Activated CD8-positive, alpha-beta memory T cell treated with anti-CD3 and anti-CD28 coated beads for 1 hour (primary cell): ENCODE measurements around the gene LDHD.
"Not testable (repeated sequence)": the region's sequence is repeated elsewhere in the genome, so short reads cannot be mapped to it uniquely, and the experiment has no call there.

ENCODE experiments used
- DNase-seq, 2 donors: peaks; one replicate each; pipeline ENCODE4 v3.0.0-alpha.2; 2020; ENCODE audit warnings: low read depth in 1 of 2; ENCODE audit errors: extremely low read depth in 1 of 2

LDHD gene

DNA sequence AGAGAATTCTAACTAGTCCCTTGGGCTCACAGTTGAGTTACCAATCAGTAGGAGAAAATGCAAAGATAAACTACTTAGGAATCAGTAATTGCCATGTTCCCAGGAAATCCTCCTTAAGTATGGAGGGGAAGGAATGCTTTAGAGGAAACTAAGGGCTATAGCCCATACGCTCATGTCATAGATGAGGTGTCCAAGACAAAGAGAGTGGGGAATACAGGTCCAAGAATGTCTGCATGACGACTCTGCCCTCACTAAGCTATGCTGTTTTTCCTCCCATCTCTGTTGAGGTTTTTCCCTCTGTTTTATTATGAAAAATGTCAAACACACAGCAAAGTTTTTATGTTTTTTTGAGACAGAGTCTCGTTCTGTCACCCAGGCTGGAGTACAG lies 16.0 kb downstream of the LDHD start:
- no peak for DNase-seq

DNA sequence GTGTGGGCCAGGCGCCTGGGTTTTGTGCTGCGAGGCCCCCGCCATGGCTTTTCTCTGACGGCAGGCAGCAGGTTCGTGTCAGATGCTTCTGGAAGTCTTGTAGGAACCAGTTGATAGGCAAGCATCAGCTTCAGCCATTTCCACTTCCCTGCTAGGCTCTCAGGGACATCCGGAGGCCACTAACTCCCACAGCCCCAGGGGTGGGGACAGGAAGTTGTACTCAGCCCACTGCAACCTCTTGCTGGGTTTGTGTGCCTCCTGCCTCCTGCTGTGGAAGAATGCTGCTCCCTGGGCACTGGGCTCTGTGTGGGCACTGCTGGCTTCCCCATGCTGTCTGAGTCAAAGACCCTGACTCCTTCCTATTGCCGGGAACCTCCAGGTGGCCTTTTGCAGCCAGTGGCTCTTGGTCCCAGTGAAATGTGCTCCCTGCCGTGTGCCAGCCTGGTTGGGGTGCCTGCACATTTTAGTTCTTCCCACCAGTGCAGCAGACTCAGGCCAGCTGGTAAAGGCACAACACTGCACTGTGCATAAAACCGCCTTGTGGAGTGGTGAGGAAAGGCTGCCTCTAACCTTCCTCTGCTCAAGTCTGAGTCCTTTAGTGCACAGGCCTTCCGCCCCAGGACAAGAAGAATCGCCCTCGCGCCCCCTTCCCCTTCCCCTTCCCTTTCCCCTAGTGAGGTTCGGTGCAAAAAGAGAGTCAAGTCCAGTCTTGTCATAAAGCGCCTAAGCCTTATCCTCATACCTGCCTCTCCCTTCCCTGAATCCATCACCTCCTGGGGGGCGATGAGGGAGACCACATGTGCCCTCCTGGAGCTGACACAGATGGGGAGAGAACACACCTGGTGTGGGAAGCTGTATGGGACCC lies 16.6 kb downstream of the LDHD start:
- DNase-seq = no peak

DNA sequence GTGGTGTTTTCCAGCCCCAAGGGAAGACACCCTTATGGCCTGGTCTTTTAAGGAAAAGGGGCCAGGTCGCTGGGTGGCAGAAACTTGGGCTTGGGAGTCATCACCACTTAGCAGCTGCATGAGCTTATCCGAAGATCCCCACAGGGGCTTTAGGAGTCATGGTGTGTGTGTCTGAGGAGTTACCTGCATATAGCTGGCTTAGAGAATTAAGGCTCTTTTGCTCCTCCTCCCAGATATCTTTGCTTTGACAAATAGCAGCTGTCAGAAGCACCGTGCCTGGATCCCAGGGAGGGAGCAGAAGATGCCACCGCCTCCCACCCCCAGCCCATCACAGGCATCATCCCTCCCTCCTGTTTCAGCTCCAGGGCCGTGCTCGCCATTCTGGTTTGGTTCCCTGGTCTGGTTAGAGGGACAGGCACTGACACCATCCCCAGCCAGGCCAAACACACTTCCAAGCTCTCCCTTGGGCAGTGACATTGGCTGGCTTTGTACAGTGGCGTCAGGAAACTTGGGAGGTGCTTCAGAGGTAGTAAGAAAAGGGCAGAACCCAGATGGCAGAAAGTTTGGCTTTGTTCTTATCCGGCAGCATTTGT lies 17.4 kb downstream of the LDHD start:
- no peak for DNase-seq

DNA sequence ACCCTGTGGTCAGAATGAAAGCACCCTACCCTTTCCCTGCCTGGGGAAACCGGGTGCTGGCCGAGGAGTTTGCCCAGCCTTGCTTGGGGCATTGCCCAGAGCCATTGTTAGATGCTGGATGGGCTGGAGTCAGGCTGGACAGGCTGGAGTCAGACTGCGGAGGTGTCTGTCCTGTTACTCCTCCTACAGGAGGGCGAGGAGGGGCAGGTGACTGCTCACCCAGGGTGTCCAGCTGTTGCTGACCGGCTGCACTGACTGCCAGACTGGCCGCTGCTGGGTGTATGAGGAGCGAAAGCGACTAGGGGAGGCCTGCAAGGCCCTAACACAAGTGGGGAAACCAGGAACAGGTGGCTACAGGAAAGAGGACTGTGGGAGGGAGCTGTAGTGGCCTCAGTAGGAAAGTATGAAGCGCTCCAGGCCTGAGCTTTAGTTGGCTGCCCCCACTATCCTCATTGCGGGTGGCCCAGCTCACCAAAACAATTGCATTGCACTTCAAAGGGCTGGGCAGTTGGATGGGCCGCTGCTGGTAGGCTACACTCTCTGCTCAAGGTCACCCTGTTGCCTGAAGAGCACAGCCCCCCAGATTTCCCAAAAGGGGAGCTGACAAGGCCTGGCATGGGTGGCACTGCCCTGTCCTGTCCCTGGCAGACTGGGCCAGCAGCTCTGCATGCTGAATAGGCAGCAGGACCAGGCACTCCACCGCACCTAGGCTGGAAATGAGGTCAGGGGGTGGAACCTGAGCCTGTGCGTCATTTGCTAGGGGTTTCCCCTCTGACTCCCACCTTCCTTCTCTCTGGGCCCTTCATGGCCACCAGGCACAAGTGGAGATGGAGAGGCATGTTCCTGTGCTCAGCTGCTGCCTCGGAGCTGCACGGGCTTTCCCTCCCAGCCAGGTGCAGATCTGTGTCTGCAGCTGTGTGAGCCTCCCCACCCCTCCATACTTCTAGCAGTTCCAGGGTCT lies 18.4 kb downstream of the LDHD start:
- peak; percentile 34 to 40 for DNase-seq

DNA sequence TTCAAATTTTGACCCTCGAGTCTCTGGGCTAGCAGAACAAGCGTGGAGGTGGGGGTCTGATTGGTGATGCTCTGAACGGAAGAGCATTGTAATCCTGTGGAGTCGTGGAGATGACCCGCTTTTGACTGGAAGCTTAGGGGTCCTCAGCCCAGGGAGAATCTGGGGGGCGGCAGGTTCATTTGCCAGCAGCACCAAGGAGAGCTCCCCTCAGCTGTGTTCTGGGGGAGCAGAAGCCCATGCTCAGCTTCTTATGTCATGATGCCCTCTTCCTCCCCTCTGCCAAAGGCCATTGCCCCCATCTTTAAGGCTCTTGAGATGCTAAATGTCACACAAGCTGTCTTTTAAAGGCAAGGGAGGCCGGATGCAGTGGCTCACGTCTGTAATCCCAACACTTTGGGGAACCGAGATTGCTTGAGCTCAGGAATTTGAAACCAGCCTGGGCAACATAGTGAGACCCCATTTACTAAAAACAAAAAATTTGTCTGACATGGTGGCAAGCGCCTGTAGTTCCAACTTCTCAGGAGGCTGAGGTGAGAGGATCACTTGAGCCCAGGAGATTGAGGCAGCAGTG lies 19.3 kb downstream of the LDHD start:
- DNase-seq = no peak

- no peak for DNase-seq
Measured at GRCh38 chr16:75096656-75097055, 19.9 kb downstream of the LDHD start.

DNA sequence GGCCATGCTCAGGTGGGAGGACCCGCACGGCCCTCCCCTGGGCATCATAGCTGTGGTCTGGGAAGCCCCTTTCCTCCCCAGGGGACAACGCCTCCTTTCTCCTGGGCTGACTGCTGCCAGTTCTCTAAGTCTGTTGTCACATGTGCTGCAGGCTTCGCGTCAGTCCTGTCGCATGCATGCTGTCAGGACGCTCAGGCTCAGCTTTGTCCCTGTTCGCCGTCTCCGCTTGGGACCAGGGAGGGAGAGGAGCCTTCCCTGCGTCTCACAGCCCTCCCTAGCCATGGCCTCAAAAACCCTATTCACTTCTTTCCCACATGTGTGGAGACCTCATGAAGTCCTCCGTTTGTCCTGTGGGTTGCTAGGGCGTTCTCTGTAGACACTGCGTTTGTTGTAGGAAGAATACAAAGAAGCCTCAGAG lies 21.4 kb downstream of the LDHD start:
- no peak for DNase-seq

GRCh38 chr16:75093598-75094540 lies 22.7 kb downstream of the LDHD start:
- no peak for DNase-seq

- no peak for DNase-seq
Measured at GRCh38 chr16:75092777-75093176, 23.8 kb downstream of the LDHD start.

GRCh38 chr16:75091619-75092018 lies 25.0 kb downstream of the LDHD start:
- DNase-seq = not testable (repeated sequence)

DNA sequence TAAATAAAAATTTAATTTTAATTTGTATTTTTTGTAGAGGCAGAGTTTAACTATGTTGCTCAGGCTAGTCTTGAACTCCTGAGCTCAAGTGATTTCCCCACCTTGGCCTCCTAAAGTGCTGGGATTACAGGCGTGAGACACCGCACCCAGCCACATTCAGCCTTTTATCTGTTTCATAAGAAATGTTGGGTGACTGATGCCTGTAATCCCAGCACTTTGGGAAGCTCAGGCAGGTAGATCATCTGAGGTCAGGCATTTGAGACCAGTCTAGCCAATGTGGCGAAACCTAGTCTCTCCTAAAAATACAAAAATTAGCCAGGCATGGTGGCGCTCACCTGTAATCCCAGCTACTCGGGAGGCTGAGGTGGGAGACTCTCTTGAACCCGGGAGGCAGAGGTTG lies 25.7 kb downstream of the LDHD start:
- not testable (repeated sequence) for DNase-seq

DNA sequence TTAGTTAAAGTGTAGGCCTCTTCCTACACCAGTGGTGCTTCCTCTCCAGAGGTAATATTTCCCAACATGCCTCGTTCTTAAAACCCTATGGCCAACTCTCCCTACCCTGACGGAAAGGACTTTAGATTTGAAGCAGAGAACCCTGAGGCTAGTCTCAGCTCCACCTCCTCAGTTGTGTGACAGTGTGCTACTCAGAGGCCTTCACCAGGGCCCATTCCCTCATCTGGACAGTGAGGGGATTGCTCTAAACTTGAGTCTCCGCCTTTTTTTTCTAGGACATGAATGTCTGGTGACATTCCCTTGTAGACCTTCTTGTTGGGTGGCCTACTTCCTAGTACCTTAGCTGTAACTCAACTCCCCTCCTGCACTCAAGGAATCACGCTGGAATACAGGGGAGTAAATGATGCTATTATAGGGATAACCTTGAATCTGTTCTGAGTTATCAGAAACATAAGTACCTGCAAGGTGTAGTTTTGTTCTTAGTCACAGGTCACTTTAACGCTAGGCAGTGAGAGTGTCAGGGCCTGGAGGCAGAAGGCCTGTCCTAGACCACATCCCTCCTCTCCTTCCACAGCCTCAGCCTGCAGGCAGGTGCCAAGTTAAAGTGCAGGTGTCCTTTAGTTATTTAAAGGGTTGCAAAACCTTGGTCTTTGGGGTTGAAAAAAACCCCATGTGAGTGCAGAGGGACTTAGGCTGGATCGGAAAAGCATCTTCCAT lies 26.9 kb downstream of the LDHD start:
- no peak for DNase-seq

GRCh38 chr16:75088934-75089333 lies 27.6 kb downstream of the LDHD start:
- no peak for DNase-seq

GRCh38 chr16:75088216-75088615 lies 28.4 kb downstream of the LDHD start:
- no peak for DNase-seq

GRCh38 chr16:75087375-75087979 lies 29.1 kb downstream of the LDHD start:
- DNase-seq = no peak

DNA sequence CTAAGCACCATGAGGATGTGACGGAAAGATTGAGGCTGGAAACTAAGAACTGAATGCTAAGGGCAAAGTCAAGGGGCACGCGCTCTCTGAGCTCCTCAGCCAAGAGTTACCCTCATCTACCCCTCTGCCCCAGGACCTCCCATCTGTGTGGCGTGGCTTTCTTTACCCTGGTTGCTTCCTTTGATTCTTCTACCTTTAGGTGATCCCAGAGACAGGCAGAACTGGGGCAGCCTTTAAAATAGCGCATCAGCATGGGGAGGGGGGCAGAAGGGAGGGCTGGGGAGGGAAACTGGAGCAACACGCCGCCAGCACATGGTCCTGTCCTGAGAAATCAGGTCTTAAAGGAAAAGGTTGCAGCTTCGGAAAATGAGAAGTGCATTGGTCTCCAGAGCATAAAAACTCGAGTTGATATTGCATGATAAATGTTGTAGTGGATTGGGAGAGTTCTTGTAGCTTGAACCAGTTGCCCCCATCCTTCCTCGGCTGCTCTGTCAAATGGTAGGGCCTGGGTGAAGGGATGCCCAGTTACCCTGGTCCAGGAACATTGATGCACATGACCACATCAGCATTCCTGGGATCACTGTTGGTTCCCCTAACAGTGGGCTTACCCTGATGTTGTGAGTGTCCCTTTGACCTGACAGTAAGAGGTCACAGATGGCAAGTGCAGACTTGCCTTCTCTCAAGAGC lies 29.7 kb downstream of the LDHD start:
- DNase-seq = no peak

DNA sequence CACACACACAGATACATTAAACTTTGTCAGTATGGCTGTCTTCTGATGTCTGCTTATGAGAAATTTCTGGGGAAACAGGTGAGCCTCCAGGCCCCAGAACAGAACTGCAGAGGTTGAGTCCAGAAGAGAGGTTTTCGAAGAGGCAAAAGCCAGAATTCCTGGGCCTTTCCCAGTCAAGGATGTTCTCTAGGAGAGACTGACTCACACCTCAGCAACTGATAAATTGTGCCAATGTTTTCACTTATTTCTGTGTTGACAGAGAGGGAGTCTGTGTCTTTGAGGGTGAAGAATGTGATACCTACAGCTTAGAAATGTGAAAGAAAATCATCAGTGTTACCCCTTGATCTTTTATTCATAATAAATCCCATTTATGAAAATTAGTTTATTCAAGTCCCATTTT lies 30.3 kb downstream of the LDHD start:
- DNase-seq = no peak

DNA sequence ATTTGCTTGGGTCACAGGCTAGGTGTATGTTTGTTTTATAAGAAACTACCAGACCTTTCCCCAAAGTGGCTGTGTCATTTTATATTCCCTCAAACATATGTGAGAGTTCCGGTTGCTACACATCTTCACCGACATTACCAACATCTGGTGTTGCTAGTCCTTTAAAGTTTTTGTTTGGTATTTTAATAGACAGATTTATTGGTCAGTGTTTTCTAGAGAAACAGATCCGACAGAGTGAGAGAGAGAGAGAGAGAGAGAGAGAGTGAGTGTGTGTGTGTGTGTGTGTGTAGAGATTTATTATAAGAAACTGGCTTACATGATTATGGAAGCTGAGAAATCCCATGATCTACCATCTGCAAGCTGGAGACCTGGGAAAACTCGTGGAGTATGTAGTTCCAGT lies 31.0 kb downstream of the LDHD start:
- no peak for DNase-seq
